GM12873 (cell line): ENCODE measurements around the gene ERBB4.

Experiments
- CTCF ChIP-seq: IDR thresholded peaks from 2 replicates; pipeline ENCODE4 v1.5.1; 2012; ENCODE audit warnings: low read depth, mild to moderate bottlenecking, moderate library complexity, low read length, control low read depth; ENCODE audit not compliant: insufficient read depth; ENCODE audit errors: missing control alignments

Gene ERBB4

GRCh38 chr2:212494418-212495020, 44.1 kb downstream of the ERBB4 start:
- no peak for TF ChIP-seq CTCF

GRCh38 chr2:212489719-212490346, 48.8 kb downstream of the ERBB4 start:
- TF ChIP-seq CTCF, result no peak

- TF ChIP-seq CTCF, result no peak
These were observed 50.0 kb downstream of the ERBB4 start for GRCh38 chr2:212488611-212489010.

- TF ChIP-seq CTCF, result no peak
These were observed 54.0 kb downstream of the ERBB4 start for GRCh38 chr2:212484563-212485080.

- TF ChIP-seq CTCF, result no peak
These were observed 58.2 kb downstream of the ERBB4 start for GRCh38 chr2:212480447-212480846.

- no peak for TF ChIP-seq CTCF
These were observed 61.0 kb downstream of the ERBB4 start for GRCh38 chr2:212477571-212477970.

GRCh38 chr2:212473211-212473610, 65.4 kb downstream of the ERBB4 start:
- no peak for TF ChIP-seq CTCF
